Neural progenitor cell (in vitro differentiated cells): ENCODE data around the gene BPNT1. TPM values are rescaled to one million over a fixed set of nuclear protein-coding genes. Genes with fewer than 3 reads are reported as not detected.

Source experiments
- DNase-seq: peaks from one replicate; pipeline ENCODE4 v3.0.0-alpha.2; 2016; ENCODE audit warnings: low spot score
- H2AFZ ChIP-seq: fragments of 200-600 bp; sonication (generic); replicated peaks from 2 replicates; pipeline ENCODE4 v1.6.1; 2016; ENCODE audit warnings: antibody characterized with exemption
- H3F3A ChIP-seq: fragments of 200-600 bp; sonication (generic); 2 replicates; pipeline ENCODE4 v1.6.1; 2016; ENCODE audit warnings: antibody characterized with exemption, low read depth
- H3K27ac ChIP-seq: fragments of 200-600 bp; sonication (generic); 2 replicates; pipeline ENCODE4 v1.5.1; 2016; ENCODE audit warnings: mild to moderate bottlenecking
- H3K27me3 ChIP-seq: fragments of 200-600 bp; sonication (generic); 2 replicates; pipeline ENCODE4 v1.6.1; 2016; ENCODE audit warnings: mild to moderate bottlenecking, moderate library complexity
- H3K36me3 ChIP-seq: fragments of 200-600 bp; sonication (generic); 2 replicates; pipeline ENCODE4 v1.5.1; 2016
- H3K4me1 ChIP-seq: fragments of 200-600 bp; sonication (generic); 2 replicates; pipeline ENCODE4 v1.6.1; 2016; ENCODE audit warnings: mixed run types
- H3K4me2 ChIP-seq: fragments of 200-600 bp; sonication (generic); 2 replicates; pipeline ENCODE4 v1.6.1; 2016
- H3K4me3 ChIP-seq: fragments of 200-600 bp; sonication (generic); 2 replicates; pipeline ENCODE4 v1.5.1; 2016
- H3K79me2 ChIP-seq: fragments of 200-600 bp; sonication (generic); 2 replicates; pipeline ENCODE4 v1.6.1; 2016; ENCODE audit warnings: low read depth
- H3K9ac ChIP-seq: fragments of 200-600 bp; sonication (generic); 2 replicates; pipeline ENCODE4 v1.6.1; 2016
- H3K9me3 ChIP-seq: fragments of 200-600 bp; sonication (generic); 2 replicates; pipeline ENCODE4 v1.5.1; 2016; ENCODE audit warnings: low read depth
- H4K20me1 ChIP-seq: fragments of 200-600 bp; sonication (generic); 2 replicates; pipeline ENCODE4 v1.6.1; 2016; ENCODE audit warnings: low read depth
- H3K27ac Mint-ChIP-seq: 3 replicates; pipeline ENCODE4 v1.8.0; 2021; ENCODE audit warnings: mixed read lengths
- H3K27me3 Mint-ChIP-seq: 2 replicates; pipeline ENCODE4 v1.8.0; 2022; ENCODE audit warnings: low read depth, mild to moderate bottlenecking, inconsistent platforms, moderate library complexity, mixed read lengths; ENCODE audit not compliant: insufficient read depth
- H3K36me3 Mint-ChIP-seq: 3 replicates; pipeline ENCODE4 v1.8.0; 2021; ENCODE audit warnings: mixed read lengths
- H3K4me1 Mint-ChIP-seq: 3 replicates; pipeline ENCODE4 v1.8.0; 2021; ENCODE audit warnings: mixed read lengths
- H3K4me3 Mint-ChIP-seq: 3 replicates; pipeline ENCODE4 v1.8.0; 2021; ENCODE audit warnings: mild to moderate bottlenecking, moderate library complexity, mixed read lengths
- H3K9me3 Mint-ChIP-seq: 3 replicates; pipeline ENCODE4 v1.8.0; 2020; ENCODE audit warnings: mixed read lengths
- EZH2 ChIP-seq: fragments of 200-600 bp; sonication (generic); IDR thresholded peaks from 2 replicates; pipeline ENCODE4 v1.6.1; 2017; ENCODE audit warnings: antibody characterized with exemption, mild to moderate bottlenecking, moderate library complexity
- EZH2phosphoT487 ChIP-seq: fragments of 200-600 bp; sonication (generic); IDR thresholded peaks from 2 replicates; pipeline ENCODE4 v1.6.1; 2017; ENCODE audit warnings: antibody characterized with exemption
- total RNA-seq: library from RNA; depleted of rRNA; stranded (reverse); fragments of >200 nt; gene quantifications from 2 replicates; pipeline ENCODE4 v1.2.3, GENCODE V29; 2015; ENCODE audit warnings: low replicate concordance
- TF ChIP-seq, protein P1 (sequence below): fragments of 200-600 bp; sonication (generic); IDR thresholded peaks from 2 replicates; pipeline ENCODE4 v1.5.1; 2017; ENCODE audit warnings: antibody characterized with exemption, mild to moderate bottlenecking

BPNT1 gene
- total RNA-seq, 1 donor from 2014 or later = 33.1 TPM

DNA sequence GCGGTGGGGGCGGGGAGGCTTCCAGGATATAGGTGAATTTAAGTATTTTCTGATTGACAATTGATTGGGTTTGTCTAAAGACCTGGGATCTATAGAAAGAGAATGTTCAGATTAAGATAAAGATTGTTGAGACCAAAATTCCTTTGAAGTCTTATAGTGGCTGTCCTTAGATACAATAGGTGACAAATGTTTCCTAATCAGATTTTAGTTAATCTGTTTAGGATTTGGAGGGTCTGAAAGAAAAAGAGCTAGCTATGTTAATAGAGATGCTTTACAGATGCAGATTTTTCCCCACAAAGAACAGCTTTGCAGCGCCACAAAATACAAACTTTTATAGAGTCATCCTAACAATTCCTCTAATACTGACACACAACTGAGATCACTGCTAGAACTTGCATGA is 28.7 kb downstream of the BPNT1 start:
- Histone ChIP-seq H3K79me2 (no peaks in the 10 kb centered on the region), H3K36me3 (peaks cover under 1% of the 10 kb centered on the region), H3K4me3 (no peak overlapping the region), H3F3A (peaks cover 3% of the 10 kb centered on the region), H3K4me1 (peaks cover 9% of the 10 kb centered on the region), H3K4me2 (no peak overlapping the region), H2AFZ (no peak overlapping the region), H4K20me1 (peaks cover 4% of the 10 kb centered on the region), H3K9ac (no peak overlapping the region), H3K27ac (no peak overlapping the region), H3K9me3 (no peaks in the 10 kb centered on the region), H3K27me3 (no peaks in the 10 kb centered on the region)
- H3K27ac Mint-ChIP-seq = no peak overlapping the region
- H3K9me3 Mint-ChIP-seq = no peaks in the 10 kb centered on the region
- no peak overlapping the region for H3K4me3 Mint-ChIP-seq
- H3K4me1 Mint-ChIP-seq = no peaks in the 10 kb centered on the region
- H3K27me3 Mint-ChIP-seq = no peaks in the 10 kb centered on the region
- no peak for DNase-seq
- TF ChIP-seq EZH2 (no peak), EZH2phosphoT487 (no peak)
- TF ChIP-seq, protein P1, sequence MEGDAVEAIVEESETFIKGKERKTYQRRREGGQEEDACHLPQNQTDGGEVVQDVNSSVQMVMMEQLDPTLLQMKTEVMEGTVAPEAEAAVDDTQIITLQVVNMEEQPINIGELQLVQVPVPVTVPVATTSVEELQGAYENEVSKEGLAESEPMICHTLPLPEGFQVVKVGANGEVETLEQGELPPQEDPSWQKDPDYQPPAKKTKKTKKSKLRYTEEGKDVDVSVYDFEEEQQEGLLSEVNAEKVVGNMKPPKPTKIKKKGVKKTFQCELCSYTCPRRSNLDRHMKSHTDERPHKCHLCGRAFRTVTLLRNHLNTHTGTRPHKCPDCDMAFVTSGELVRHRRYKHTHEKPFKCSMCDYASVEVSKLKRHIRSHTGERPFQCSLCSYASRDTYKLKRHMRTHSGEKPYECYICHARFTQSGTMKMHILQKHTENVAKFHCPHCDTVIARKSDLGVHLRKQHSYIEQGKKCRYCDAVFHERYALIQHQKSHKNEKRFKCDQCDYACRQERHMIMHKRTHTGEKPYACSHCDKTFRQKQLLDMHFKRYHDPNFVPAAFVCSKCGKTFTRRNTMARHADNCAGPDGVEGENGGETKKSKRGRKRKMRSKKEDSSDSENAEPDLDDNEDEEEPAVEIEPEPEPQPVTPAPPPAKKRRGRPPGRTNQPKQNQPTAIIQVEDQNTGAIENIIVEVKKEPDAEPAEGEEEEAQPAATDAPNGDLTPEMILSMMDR = no peak
- H3K36me3 Mint-ChIP-seq = peaks cover 14% of the 10 kb centered on the region

GRCh38 chr1:220056374-220056773 is 33.2 kb downstream of the BPNT1 start:
- no peaks in the 10 kb centered on the region for H3K36me3 ChIP-seq
- TF ChIP-seq EZH2 = no peak
- TF ChIP-seq, protein P1 = no peak
- TF ChIP-seq EZH2phosphoT487 = no peak
- no peak overlapping the region for H3K9ac ChIP-seq
- no peak for DNase-seq
- H3K4me3 Mint-ChIP-seq = no peak overlapping the region
- H3K27me3 ChIP-seq = no peaks in the 10 kb centered on the region
- H3K27me3 Mint-ChIP-seq = peaks cover 5% of the 10 kb centered on the region
- H3K4me1 Mint-ChIP-seq = no peaks in the 10 kb centered on the region
- H3K27ac Mint-ChIP-seq = no peak overlapping the region
- no peak overlapping the region for H2AFZ ChIP-seq
- peaks cover 4% of the 10 kb centered on the region for H4K20me1 ChIP-seq
- H3F3A ChIP-seq = no peaks in the 10 kb centered on the region
- H3K9me3 ChIP-seq = no peaks in the 10 kb centered on the region
- peaks cover 9% of the 10 kb centered on the region for H3K4me1 ChIP-seq
- H3K79me2 ChIP-seq = no peaks in the 10 kb centered on the region
- no peaks in the 10 kb centered on the region for H3K36me3 Mint-ChIP-seq
- no peak overlapping the region for H3K27ac ChIP-seq
- no peaks in the 10 kb centered on the region for H3K9me3 Mint-ChIP-seq
- no peak overlapping the region for H3K4me2 ChIP-seq
- no peak overlapping the region for H3K4me3 ChIP-seq

DNA sequence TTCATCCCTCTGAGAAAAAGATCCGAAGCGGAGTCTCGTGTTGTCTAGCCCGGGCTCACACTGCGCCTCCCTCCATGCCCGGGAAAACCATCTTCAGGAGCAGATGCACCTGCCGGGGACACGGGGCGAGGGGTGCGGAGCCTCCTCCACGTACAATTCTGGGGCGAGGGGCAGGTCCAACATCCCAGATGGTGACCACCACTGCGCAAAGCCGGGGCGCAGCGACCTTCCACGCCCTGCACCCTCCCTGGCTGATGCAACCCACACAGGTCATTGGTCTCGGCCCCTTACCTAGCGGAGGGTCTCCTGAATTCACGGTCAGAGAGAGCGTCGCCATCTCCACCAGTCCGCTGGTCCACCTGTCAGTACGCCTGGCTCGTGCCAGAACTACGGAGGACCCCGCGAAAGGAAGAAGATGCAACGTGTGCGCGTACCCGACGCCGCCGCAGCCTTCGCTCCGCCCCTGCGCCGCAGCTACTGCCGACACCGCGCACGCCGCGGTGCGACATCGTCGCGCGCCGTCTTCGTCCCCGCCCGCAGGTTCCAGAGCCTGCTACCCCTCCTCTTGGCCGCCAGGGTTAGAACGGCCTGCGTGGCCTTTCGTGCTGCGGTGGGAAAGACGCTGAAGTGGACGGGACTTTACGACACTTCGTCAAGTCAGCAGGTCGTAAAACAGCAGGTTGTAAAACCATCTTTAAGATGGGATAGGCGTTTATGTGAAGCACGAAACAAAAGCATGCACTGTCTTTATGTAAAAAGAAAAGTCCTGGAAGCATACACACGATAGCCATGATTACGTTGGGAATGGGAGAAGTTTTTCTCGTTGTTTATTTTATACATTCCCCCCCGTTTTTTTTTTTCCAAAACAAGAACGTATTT is 43.3 kb downstream of the BPNT1 start, which contains the start of gene EPRS1:
TSS of gene EPRS1 (minus strand) at position 454 of the 879 bp plus-strand sequence. CDS start at position 337, 117 bp downstream.
- TF ChIP-seq, protein P1 = peak; percentile 64
- TF ChIP-seq EZH2 = no peak
- peaks cover 45% of the 10 kb centered on the region for H3K79me2 ChIP-seq
- no peaks in the 10 kb centered on the region for H3K27me3 ChIP-seq
- H3F3A ChIP-seq = peaks cover 12% of the 10 kb centered on the region
- H3K4me3 ChIP-seq = peak within 1 kb of the TSS; percentile 91
- H3K4me2 ChIP-seq = peak within 1 kb of the TSS; percentile 93
- peak within 1 kb of the TSS; percentile 87 for H3K27ac Mint-ChIP-seq
- no peaks in the 10 kb centered on the region for H3K36me3 ChIP-seq
- peak within 1 kb of the TSS; percentile 63 for H3K27ac ChIP-seq
- H3K4me3 Mint-ChIP-seq = peak within 1 kb of the TSS; percentile 91
- no peaks in the 10 kb centered on the region for H3K36me3 Mint-ChIP-seq
- no peaks in the 10 kb centered on the region for H3K9me3 Mint-ChIP-seq
- H4K20me1 ChIP-seq = no peaks in the 10 kb centered on the region
- peak within 1 kb of the TSS; percentile 94 for H2AFZ ChIP-seq
- peaks cover 9% of the 10 kb centered on the region for H3K4me1 Mint-ChIP-seq
- peaks cover 5% of the 10 kb centered on the region for H3K27me3 Mint-ChIP-seq
- peaks cover 3% of the 10 kb centered on the region for H3K4me1 ChIP-seq
- peak within 1 kb of the TSS; percentile 68 for H3K9ac ChIP-seq
- no peaks in the 10 kb centered on the region for H3K9me3 ChIP-seq
- peak; percentile 98 for DNase-seq
